ENCODE results near the gene TMA16.

DNA sequence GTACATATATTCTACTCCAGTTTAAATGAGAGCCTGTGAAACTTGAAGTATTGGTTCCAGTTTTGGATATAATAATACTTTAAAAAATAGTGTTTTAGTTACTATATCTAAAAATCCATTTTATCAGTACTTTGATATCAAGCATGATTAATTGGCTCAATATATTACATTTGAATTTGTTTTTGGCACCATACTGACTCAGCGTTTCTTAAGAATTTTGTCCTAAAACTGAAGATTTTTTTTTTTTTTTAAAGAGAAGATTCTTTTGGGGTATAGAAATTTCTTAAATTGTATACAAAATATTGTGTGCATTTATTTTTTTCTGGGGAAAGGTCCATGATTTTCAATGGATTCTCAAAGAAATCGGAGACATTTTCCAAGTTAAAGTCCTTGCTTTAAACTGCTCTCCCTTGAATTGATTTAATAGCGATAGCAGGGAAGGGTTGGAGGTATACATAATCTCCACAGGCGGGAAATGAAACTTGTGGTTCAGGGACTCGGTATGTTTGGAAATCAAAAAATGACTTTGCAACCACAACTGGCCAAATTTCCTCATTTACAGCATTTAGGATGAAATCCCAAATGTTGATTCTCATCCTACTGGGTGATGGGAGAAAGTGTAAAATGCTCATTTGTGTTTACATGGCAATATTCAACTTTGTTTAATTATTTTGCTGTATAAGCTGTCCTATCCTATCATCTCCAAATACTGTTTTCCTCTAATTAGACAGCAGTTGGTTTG is 62.3 kb downstream of the TMA16 start:
- TF ChIP-seq, protein P1, sequence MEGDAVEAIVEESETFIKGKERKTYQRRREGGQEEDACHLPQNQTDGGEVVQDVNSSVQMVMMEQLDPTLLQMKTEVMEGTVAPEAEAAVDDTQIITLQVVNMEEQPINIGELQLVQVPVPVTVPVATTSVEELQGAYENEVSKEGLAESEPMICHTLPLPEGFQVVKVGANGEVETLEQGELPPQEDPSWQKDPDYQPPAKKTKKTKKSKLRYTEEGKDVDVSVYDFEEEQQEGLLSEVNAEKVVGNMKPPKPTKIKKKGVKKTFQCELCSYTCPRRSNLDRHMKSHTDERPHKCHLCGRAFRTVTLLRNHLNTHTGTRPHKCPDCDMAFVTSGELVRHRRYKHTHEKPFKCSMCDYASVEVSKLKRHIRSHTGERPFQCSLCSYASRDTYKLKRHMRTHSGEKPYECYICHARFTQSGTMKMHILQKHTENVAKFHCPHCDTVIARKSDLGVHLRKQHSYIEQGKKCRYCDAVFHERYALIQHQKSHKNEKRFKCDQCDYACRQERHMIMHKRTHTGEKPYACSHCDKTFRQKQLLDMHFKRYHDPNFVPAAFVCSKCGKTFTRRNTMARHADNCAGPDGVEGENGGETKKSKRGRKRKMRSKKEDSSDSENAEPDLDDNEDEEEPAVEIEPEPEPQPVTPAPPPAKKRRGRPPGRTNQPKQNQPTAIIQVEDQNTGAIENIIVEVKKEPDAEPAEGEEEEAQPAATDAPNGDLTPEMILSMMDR (IDR thresholded peaks at IDR 0.05), result no peak
- no peak for TF ChIP-seq POLR2A (IDR thresholded peaks at IDR 0.05)
